CD4-positive, alpha-beta T cell treated with Interleukin-12 subunit alpha and Interleukin-12 subunit beta, for 1 hour (primary cell): ENCODE measurements around the gene PRKAA1.
A peak's percentile ranks its signal among the peaks of the same experiment; 100 is the strongest.
"Not testable (repeated sequence)": the region's sequence is repeated elsewhere in the genome, so short reads cannot be mapped to it uniquely, and the experiment has no call there.

Source experiments
- DNase-seq: peaks from one replicate; pipeline ENCODE4 v3.0.0-alpha.2; 2020

The PRKAA1 gene

DNA sequence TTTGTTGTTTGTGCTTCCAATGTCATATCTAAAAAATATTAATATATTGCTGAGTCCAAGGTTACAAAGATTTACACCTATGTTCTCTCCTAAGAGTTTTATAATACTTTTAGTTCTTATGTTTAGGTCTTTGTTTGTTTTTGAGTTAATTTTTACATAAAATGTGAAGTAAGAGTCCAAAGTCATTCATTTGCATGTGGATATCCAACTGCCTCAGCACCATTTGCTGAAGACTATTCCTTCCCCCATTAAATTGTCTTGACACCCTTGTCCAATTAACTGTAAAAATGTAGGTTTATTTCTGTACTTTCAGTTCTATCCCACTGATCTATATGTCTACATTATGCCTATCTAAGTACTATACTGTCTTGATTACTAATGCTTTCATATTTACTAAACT, 78.1 kb downstream of the PRKAA1 start:
- DNase-seq = no peak

- no peak for DNase-seq
These were observed 80.9 kb downstream of the PRKAA1 start for GRCh38 chr5:40717281-40717680.

GRCh38 chr5:40716590-40716989, 81.6 kb downstream of the PRKAA1 start:
- no peak for DNase-seq

GRCh38 chr5:40716000-40716399, 82.2 kb downstream of the PRKAA1 start:
- DNase-seq = peak; percentile 24

DNA sequence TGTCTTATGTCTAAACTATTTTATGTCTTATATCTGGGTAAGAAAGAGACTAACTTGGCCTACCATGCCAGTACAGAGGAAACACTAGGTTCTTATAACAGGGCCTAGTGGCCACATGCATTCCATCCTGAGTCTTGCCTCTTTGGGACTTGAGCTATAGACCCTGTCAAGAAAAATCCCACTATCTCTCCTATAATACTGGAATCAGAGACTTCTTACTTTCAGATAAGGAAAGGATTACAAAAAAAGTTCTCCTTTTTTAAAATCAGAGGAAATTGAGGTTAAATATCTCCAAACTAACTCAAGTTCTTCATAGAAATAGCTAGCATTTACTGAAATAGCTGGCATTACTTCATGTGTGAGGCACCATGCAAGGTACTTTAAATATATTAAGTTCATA, 84.2 kb downstream of the PRKAA1 start:
- DNase-seq = no peak

DNA sequence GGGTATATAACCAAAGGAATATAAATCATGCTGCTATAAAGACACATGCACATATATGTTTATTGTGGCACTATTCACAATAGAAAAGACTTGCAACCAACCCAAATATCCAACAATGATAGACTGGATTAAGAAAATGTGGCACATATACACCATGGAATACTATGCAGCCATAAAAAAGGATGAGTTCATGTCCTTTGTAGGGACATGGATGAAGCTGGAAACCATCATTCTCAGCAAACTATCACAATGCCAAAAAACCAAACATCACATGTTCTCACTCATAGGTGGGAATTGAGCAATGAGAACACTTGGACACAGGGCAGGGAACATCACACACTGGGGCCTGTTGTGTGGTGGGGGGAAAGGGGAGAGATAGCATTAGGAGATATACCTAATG, 87.6 kb downstream of the PRKAA1 start:
- not testable (repeated sequence) for DNase-seq
